Fibroblast of the aortic adventitia (primary cell): ENCODE measurements around the gene KRT23. TPM values are rescaled to one million over a fixed set of nuclear protein-coding genes. Genes with fewer than 3 reads are reported as not detected.

Experiments used
- DNase-seq: peaks from one replicate; pipeline ENCODE4 v3.0.0-alpha.2; 2010; ENCODE audit warnings: low read depth
- H3K4me3 ChIP-seq: 2 replicates; pipeline ENCODE4 v1.5.1; 2011; ENCODE audit warnings: low read depth, mild to moderate bottlenecking, control low read depth, low read length, moderate library complexity
- CTCF ChIP-seq: IDR thresholded peaks from 2 replicates; pipeline ENCODE4 v1.5.1; 2011; ENCODE audit warnings: mild to moderate bottlenecking, low read length, control low read depth, inconsistent platforms; ENCODE audit not compliant: insufficient read depth
- total RNA-seq: library from RNA; depleted of rRNA; stranded (reverse); fragments of >200 nt; gene quantifications from 2 replicates; pipeline ENCODE4 v1.2.3, GENCODE V29; 2012; ENCODE audit warnings: low replicate concordance

KRT23 gene
- total RNA-seq, 1 donor = not detected

GRCh38 chr17:40906613-40907012 is 30.8 kb downstream of the KRT23 start:
- no peak for TF ChIP-seq CTCF
- DNase-seq = no peak
- no peak overlapping the region for H3K4me3 ChIP-seq

GRCh38 chr17:40905370-40905769 is 32.1 kb downstream of the KRT23 start:
- H3K4me3 ChIP-seq = no peak overlapping the region
- TF ChIP-seq CTCF = no peak
- DNase-seq = no peak

- no peak overlapping the region for H3K4me3 ChIP-seq
- no peak for TF ChIP-seq CTCF
Observed at GRCh38 chr17:40903129-40903847, 34.2 kb downstream of the KRT23 start.

GRCh38 chr17:40902498-40902897 is 34.9 kb downstream of the KRT23 start:
- DNase-seq = no peak
- H3K4me3 ChIP-seq = no peak overlapping the region
- no peak for TF ChIP-seq CTCF

More at GRCh38 chr17:40903129-40903847, 34.2 kb downstream of the KRT23 start:
- peak; percentile 10 for DNase-seq

- H3K4me3 ChIP-seq = no peak overlapping the region
- TF ChIP-seq CTCF = no peak
- peak; percentile 37 for DNase-seq
Observed at GRCh38 chr17:40901981-40902474, 35.4 kb downstream of the KRT23 start.

GRCh38 chr17:40900809-40901356 is 36.6 kb downstream of the KRT23 start:
- DNase-seq = no peak
- TF ChIP-seq CTCF = no peak
- H3K4me3 ChIP-seq = no peak overlapping the region
